HL-60 (cell line): Measurements from ENCODE around the gene GUCY1A1.

Source experiments
- DNase-seq, 2 experiments: peaks; one replicate each; pipeline ENCODE4 v3.0.0-alpha.2; 2010 to 2020; ENCODE audit warnings: low read depth in 1 of 2, low spot score in 1 of 2
- H3K27ac ChIP-seq: fragments of 250-450 bp; sonication (Bioruptor Pico); replicated peaks from 2 replicates; pipeline ENCODE4 v1.5.1; 2020; ENCODE audit warnings: mild to moderate bottlenecking, moderate library complexity
- H3K27me3 ChIP-seq: fragments of 250-450 bp; sonication (Bioruptor Pico); 2 replicates; pipeline ENCODE4 v1.5.1; 2021; ENCODE audit warnings: mild to moderate bottlenecking, moderate library complexity; ENCODE audit not compliant: insufficient read depth, poor library complexity, severe bottlenecking
- H3K4me3 ChIP-seq: replicated peaks from 2 replicates; pipeline ENCODE4 v1.5.1; 2011; ENCODE audit warnings: mild to moderate bottlenecking, control low read depth, low read length; ENCODE audit not compliant: insufficient read depth
- GABPA ChIP-seq: IDR thresholded peaks from 2 replicates; pipeline ENCODE4 v1.6.1; 2012; ENCODE audit warnings: low read depth
- POLR2AphosphoS5 ChIP-seq: IDR thresholded peaks from 2 replicates; pipeline ENCODE4 v1.6.1; 2012; ENCODE audit warnings: low read depth
- SPI1 ChIP-seq: IDR thresholded peaks from 2 replicates; pipeline ENCODE4 v1.6.1; 2012; ENCODE audit warnings: low read depth, mild to moderate bottlenecking, borderline replicate concordance
- TF ChIP-seq, protein P1 (sequence below): IDR thresholded peaks from 2 replicates; pipeline ENCODE4 v1.6.1; 2012; ENCODE audit warnings: low read depth; ENCODE audit not compliant: insufficient replicate concordance
- TF ChIP-seq, protein P2 (sequence below): IDR thresholded peaks from one replicate; pipeline ENCODE4 v1.5.1; 2011; ENCODE audit warnings: low read length, control low read depth, inconsistent platforms; ENCODE audit not compliant: insufficient read depth

The GUCY1A1 gene

DNA sequence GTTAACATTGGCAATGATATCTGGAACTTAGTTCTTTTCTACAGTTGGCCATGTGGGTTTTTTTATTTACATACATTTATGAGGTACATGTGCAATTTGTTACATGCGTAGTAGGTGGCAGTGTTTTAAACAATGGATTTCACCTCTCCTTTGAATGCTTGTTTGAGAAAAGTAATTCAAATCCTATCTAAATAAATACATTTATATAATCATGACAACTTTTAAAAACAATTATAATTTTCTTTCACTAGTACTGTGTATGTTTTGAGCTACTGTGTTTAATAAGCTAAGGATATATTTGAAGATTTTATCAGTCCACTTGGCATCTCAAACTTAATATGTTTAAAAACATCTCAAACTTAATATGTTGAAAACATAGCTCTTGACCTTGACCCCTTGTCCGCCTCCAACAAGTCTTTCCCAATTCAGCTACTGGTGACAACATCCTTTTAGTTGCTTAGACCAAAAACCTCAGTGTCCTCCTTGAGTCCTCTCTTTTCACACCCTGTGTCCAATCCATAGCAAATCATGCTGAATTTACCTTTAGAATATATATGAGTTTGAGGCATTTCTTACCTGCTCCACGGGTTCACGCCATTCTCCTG is 106.7 kb downstream of the GUCY1A1 start:
- H3K4me3 ChIP-seq = no peak overlapping the region
- DNase-seq = no peak
- H3K27me3 ChIP-seq = no peaks in the 10 kb centered on the region
- no peak overlapping the region for H3K27ac ChIP-seq
- TF ChIP-seq, protein P1, sequence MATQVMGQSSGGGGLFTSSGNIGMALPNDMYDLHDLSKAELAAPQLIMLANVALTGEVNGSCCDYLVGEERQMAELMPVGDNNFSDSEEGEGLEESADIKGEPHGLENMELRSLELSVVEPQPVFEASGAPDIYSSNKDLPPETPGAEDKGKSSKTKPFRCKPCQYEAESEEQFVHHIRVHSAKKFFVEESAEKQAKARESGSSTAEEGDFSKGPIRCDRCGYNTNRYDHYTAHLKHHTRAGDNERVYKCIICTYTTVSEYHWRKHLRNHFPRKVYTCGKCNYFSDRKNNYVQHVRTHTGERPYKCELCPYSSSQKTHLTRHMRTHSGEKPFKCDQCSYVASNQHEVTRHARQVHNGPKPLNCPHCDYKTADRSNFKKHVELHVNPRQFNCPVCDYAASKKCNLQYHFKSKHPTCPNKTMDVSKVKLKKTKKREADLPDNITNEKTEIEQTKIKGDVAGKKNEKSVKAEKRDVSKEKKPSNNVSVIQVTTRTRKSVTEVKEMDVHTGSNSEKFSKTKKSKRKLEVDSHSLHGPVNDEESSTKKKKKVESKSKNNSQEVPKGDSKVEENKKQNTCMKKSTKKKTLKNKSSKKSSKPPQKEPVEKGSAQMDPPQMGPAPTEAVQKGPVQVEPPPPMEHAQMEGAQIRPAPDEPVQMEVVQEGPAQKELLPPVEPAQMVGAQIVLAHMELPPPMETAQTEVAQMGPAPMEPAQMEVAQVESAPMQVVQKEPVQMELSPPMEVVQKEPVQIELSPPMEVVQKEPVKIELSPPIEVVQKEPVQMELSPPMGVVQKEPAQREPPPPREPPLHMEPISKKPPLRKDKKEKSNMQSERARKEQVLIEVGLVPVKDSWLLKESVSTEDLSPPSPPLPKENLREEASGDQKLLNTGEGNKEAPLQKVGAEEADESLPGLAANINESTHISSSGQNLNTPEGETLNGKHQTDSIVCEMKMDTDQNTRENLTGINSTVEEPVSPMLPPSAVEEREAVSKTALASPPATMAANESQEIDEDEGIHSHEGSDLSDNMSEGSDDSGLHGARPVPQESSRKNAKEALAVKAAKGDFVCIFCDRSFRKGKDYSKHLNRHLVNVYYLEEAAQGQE = no peak
- no peak for TF ChIP-seq POLR2AphosphoS5
- TF ChIP-seq GABPA = no peak
- no peak for TF ChIP-seq SPI1
- TF ChIP-seq, protein P2, sequence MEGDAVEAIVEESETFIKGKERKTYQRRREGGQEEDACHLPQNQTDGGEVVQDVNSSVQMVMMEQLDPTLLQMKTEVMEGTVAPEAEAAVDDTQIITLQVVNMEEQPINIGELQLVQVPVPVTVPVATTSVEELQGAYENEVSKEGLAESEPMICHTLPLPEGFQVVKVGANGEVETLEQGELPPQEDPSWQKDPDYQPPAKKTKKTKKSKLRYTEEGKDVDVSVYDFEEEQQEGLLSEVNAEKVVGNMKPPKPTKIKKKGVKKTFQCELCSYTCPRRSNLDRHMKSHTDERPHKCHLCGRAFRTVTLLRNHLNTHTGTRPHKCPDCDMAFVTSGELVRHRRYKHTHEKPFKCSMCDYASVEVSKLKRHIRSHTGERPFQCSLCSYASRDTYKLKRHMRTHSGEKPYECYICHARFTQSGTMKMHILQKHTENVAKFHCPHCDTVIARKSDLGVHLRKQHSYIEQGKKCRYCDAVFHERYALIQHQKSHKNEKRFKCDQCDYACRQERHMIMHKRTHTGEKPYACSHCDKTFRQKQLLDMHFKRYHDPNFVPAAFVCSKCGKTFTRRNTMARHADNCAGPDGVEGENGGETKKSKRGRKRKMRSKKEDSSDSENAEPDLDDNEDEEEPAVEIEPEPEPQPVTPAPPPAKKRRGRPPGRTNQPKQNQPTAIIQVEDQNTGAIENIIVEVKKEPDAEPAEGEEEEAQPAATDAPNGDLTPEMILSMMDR = no peak

DNA sequence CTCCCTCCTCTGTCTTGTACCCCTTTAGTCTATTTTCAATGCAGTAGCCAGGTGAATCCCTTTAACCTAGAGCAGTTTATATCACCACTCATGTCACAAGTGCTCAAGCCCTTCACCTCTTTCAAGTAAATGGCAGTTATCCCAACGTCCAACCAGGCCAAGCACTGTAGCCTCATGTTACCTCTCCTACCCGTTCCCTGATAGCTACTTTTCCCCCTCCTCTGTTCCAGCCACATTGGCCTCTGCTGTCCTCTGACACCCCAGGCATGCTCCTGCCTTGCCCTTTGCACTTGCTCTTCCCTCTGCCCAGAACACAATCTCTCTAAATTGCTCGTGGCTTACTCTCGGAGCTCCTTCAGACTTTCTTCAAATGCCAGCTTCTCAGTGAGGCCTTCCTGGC is 107.4 kb downstream of the GUCY1A1 start:
- Histone ChIP-seq H3K27ac (no peak overlapping the region), H3K4me3 (no peak overlapping the region), H3K27me3 (no peaks in the 10 kb centered on the region)
- TF ChIP-seq POLR2AphosphoS5 = no peak
- TF ChIP-seq, protein P2 = no peak
- TF ChIP-seq, protein P1 = no peak
- TF ChIP-seq GABPA = no peak
- TF ChIP-seq SPI1 = no peak
- DNase-seq = no peak

DNA sequence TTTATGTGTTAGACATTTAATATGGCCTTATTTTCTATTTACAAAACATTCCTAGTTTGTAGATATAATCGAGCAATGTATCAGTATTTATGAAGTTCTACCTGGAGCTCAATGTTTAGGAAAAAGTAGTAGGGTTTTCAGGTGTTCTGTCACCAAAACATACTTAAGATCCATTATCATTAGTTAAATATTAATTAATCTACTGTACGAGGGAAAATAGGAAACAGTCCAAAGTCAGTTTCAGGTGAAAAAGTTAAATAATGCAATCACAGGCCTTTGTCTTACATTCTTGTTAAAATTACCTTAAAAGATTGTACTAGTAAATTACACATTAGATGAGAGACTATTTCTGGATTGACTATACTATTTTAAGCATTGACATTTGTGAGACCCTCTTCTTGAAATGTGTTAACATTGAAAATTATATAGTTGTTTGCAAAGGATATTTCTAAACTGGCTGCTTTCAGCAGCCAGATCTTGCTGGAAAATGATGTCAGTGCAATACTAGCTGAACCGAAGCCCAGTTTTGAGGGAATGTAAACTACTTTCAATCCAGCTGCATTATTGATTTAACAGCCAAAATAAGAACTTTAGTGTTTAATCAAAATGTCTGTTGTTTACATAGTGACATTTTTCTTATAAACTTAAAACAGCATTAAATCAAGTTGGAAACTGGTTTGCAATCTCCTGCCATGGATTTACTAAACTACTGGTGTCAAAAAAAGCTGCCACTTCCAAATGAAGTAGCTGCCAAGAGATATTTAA is 111.5 kb downstream of the GUCY1A1 start:
- Histone ChIP-seq H3K4me3 (no peak overlapping the region), H3K27me3 (no peaks in the 10 kb centered on the region), H3K27ac (no peak overlapping the region)
- TF ChIP-seq POLR2AphosphoS5 (no peak), GABPA (no peak), SPI1 (no peak)
- TF ChIP-seq, protein P1 = no peak
- TF ChIP-seq, protein P2 = no peak
- no peak for DNase-seq
